Stomach (tissue), 9 donors: ENCODE results near the gene PPP2R2C. TPM values are rescaled to one million over a fixed set of nuclear protein-coding genes. Genes with fewer than 3 reads are reported as not detected.

ENCODE experiments used
- DNase-seq, 2 donors: peaks; one replicate each; pipeline versions ENCODE4 v3.0.0 to v3.0.0-alpha.2; 2013 to 2019
- H3K27ac ChIP-seq, 5 donors: fragments of 200-600 bp in 4 of 5; sonication (generic) in 4 of 5; one replicate each; pipeline ENCODE4 v1.5.1; 2013 to 2019; ENCODE audit warnings: mild to moderate bottlenecking in 1 of 5, moderate library complexity in 1 of 5
- H3K27me3 ChIP-seq, 3 donors: fragments of 200-600 bp; sonication (generic); one replicate each; pipeline ENCODE4 v1.5.1; 2017 to 2019; ENCODE audit warnings: mixed run types in 1 of 3
- H3K36me3 ChIP-seq, 4 donors: fragments of 200-600 bp; sonication (generic); 1 replicate in 3 of 4; 2 replicates in 1 of 4; pipeline ENCODE4 v1.5.1; 2016 to 2019
- H3K4me1 ChIP-seq, 4 donors: fragments of 200-600 bp; sonication (generic); one replicate each; pipeline ENCODE4 v1.5.1; 2016 to 2019
- H3K4me3 ChIP-seq, 4 donors: fragments of 200-600 bp; sonication (generic) in 3 of 4; one replicate each; pipeline ENCODE4 v1.5.1; 2016 to 2019; ENCODE audit warnings: mild to moderate bottlenecking in 1 of 4
- H3K9me3 ChIP-seq, 4 donors: fragments of 200-600 bp; sonication (generic); one replicate each; pipeline ENCODE4 v1.5.1; 2016 to 2019
- CTCF ChIP-seq, 7 experiments: fragments of 450-650 bp in 4 of 7; fragments of 200-600 bp in 3 of 7; sonication (generic) in 3 of 7; IDR thresholded peaks; one replicate each; pipeline ENCODE4 v1.5.1; 2016 to 2019; ENCODE audit warnings: antibody characterized with exemption in 7 of 7, control low read depth in 2 of 7, mild to moderate bottlenecking in 1 of 7
- EP300 ChIP-seq: sonication (generic); formaldehyde crosslinking; IDR thresholded peaks from one replicate; pipeline ENCODE4 v1.6.1; 2017; ENCODE audit warnings: antibody characterized with exemption
- POLR2A ChIP-seq, 4 donors: fragments of 450-650 bp; IDR thresholded peaks; one replicate each; pipeline ENCODE4 v1.6.1; 2016; ENCODE audit warnings: antibody characterized with exemption in 4 of 4, control low read depth in 2 of 4, mild to moderate bottlenecking in 1 of 4, moderate library complexity in 1 of 4
- POLR2AphosphoS5 ChIP-seq, 3 donors: sonication (generic); formaldehyde crosslinking; IDR thresholded peaks; one replicate each; pipeline ENCODE4 v1.6.1; 2016; ENCODE audit warnings: antibody characterized with exemption in 3 of 3
- WGBS, 5 donors: extraction: QIAGEN DNeasy Blood & Tissue Kit in 3 of 5; methylation state at CpG; one replicate each; pipeline versions ENCODE4 v1.1.5 to v1.1.7; 2013 to 2018; 5-methylcytosine and 5-hydroxymethylcytosine counted together
- intact Hi-C: fragments of 100-400 bp; cut with DNase I; formaldehyde crosslinking; loops from one replicate; pipeline ENCODE4 v1.15.1; 2023; ENCODE audit warnings: low total_unique reads
- polyA plus RNA-seq, 3 donors: library from polyadenylated mRNA; stranded (reverse); fragments of 200-250 nt; gene quantifications; one replicate each; pipeline ENCODE4 v1.2.3, GENCODE V29; 2013
- total RNA-seq, 5 donors: library from RNA; depleted of rRNA; stranded (reverse); fragments of >200 nt; gene quantifications; one replicate each; pipeline versions ENCODE4 v1.1.0 to v1.2.3, GENCODE V29; 2014 to 2016
- donor health status: healthy with polysubstance abuse.
- donor health status: Bipolar disorder and iron deficiency.
- donor health status: healthy.

PPP2R2C gene
- total and polyA plus RNA-seq, 8 donors, result 1.4 to 5.0 (median 1.5) TPM; not detected in 5

GRCh38 chr4:6507345-6507744 is 34.9 kb upstream of the PPP2R2C start:
- Histone ChIP-seq H3K9me3 (peaks cover 0 to 37% (median 26%) of the 10 kb centered on the region in 4 donors), H3K4me3 (no peak overlapping the region), H3K27me3 (peaks cover 0 to 6% (median 0%) of the 10 kb centered on the region in 3 donors), H3K36me3 (no peaks in the 10 kb centered on the region), H3K4me1 (no peaks in the 10 kb centered on the region), H3K27ac (no peak overlapping the region)
- TF ChIP-seq POLR2AphosphoS5 (IDR thresholded peaks at IDR 0.05), result no peak
- TF ChIP-seq EP300, result no peak
- TF ChIP-seq CTCF (IDR thresholded peaks at IDR 0.05), result no peak
- no peak for TF ChIP-seq POLR2A (IDR thresholded peaks at IDR 0.05)
- WGBS, 5 donors, result 81 to 93% (median 87%) methylated on average over 4 of the region's 4 CpGs
- DNase-seq, result no peak
- intact Hi-C loops, result no loop called here

- no peak overlapping the region for H3K4me3 ChIP-seq
- WGBS, 5 donors, result 87 to 95% (median 89%) methylated on average over 2 to 3 of the region's 3 CpGs
- H3K36me3 ChIP-seq, result no peaks in the 10 kb centered on the region
Measured at GRCh38 chr4:6506616-6507140, 34.3 kb upstream of the PPP2R2C start.

GRCh38 chr4:6504900-6505496 is 32.6 kb upstream of the PPP2R2C start:
- Histone ChIP-seq H3K36me3 (no peaks in the 10 kb centered on the region), H3K9me3 (peaks cover 0 to 37% (median 26%) of the 10 kb centered on the region in 4 donors), H3K4me1 (no peaks in the 10 kb centered on the region), H3K27ac (no peak overlapping the region), H3K27me3 (peaks cover 0 to 13% (median 0%) of the 10 kb centered on the region in 3 donors), H3K4me3 (no peak overlapping the region)
- TF ChIP-seq CTCF (IDR thresholded peaks at IDR 0.05) (no peak), EP300 (no peak), POLR2AphosphoS5 (IDR thresholded peaks at IDR 0.05) (no peak), POLR2A (IDR thresholded peaks at IDR 0.05) (no peak)
- no peak for DNase-seq
- 73 to 80% (median 78%) methylated on average over 5 of the region's 5 CpGs for WGBS, 5 donors
- intact Hi-C loops, result no loop called here

More at GRCh38 chr4:6506616-6507140, 34.3 kb upstream of the PPP2R2C start:
- no peak for DNase-seq
- no peaks in the 10 kb centered on the region for H3K4me1 ChIP-seq
- TF ChIP-seq EP300, result no peak
- no peak for TF ChIP-seq POLR2A (IDR thresholded peaks at IDR 0.05)
- TF ChIP-seq POLR2AphosphoS5 (IDR thresholded peaks at IDR 0.05), result no peak
- TF ChIP-seq CTCF (IDR thresholded peaks at IDR 0.05), result no peak
- H3K27me3 ChIP-seq, result peaks cover 0 to 10% (median 0%) of the 10 kb centered on the region in 3 donors
- intact Hi-C loops, result no loop called here
- peaks cover 0 to 37% (median 26%) of the 10 kb centered on the region in 4 donors for H3K9me3 ChIP-seq
- H3K27ac ChIP-seq, result no peak overlapping the region

- TF ChIP-seq EP300 (no peak), CTCF (IDR thresholded peaks at IDR 0.05) (no peak), POLR2A (IDR thresholded peaks at IDR 0.05) (no peak), POLR2AphosphoS5 (IDR thresholded peaks at IDR 0.05) (no peak)
- intact Hi-C loops, result no loop called here
- no peak for DNase-seq
- H3K4me3 ChIP-seq, result no peak overlapping the region
- WGBS, 5 donors, result 58 to 75% (median 67%) methylated on average over 6 of the region's 6 CpGs
- no peaks in the 10 kb centered on the region for H3K36me3 ChIP-seq
- H3K27me3 ChIP-seq, result peaks cover 0 to 24% (median 0%) of the 10 kb centered on the region in 3 donors
- no peaks in the 10 kb centered on the region for H3K4me1 ChIP-seq
- peaks cover 0 to 37% (median 26%) of the 10 kb centered on the region in 4 donors for H3K9me3 ChIP-seq
- no peak overlapping the region for H3K27ac ChIP-seq
Measured at GRCh38 chr4:6502747-6503465, 30.5 kb upstream of the PPP2R2C start.
